HUES6 (cell line): ENCODE results near the gene TMEM88.

Experiments used
- H3K27ac ChIP-seq: 2 replicates; pipeline ENCODE4 v1.7.0; 2013; ENCODE audit warnings: low read depth, mild to moderate bottlenecking, low read length, inconsistent platforms
- H3K27me3 ChIP-seq: 2 replicates; pipeline ENCODE4 v1.6.1; 2013; ENCODE audit warnings: low read length; ENCODE audit not compliant: control insufficient read depth, insufficient read depth
- H3K36me3 ChIP-seq: 2 replicates; pipeline ENCODE4 v1.6.1; 2013; ENCODE audit warnings: low read length; ENCODE audit not compliant: control insufficient read depth, insufficient read depth
- H3K4me1 ChIP-seq: 2 replicates; pipeline ENCODE4 v1.6.1; 2013; ENCODE audit warnings: low read length; ENCODE audit not compliant: control insufficient read depth, insufficient read depth
- H3K4me3 ChIP-seq: 2 replicates; pipeline ENCODE4 v1.5.1; 2013; ENCODE audit warnings: low read depth, low read length
- H3K9ac ChIP-seq: one replicate; pipeline ENCODE4 v1.6.1; 2013; ENCODE audit warnings: mild to moderate bottlenecking, low read length
- H3K9me3 ChIP-seq: 2 replicates; pipeline ENCODE4 v1.6.1; 2013; ENCODE audit warnings: low read depth, low read length; ENCODE audit not compliant: control insufficient read depth, insufficient read depth

TMEM88 gene

DNA sequence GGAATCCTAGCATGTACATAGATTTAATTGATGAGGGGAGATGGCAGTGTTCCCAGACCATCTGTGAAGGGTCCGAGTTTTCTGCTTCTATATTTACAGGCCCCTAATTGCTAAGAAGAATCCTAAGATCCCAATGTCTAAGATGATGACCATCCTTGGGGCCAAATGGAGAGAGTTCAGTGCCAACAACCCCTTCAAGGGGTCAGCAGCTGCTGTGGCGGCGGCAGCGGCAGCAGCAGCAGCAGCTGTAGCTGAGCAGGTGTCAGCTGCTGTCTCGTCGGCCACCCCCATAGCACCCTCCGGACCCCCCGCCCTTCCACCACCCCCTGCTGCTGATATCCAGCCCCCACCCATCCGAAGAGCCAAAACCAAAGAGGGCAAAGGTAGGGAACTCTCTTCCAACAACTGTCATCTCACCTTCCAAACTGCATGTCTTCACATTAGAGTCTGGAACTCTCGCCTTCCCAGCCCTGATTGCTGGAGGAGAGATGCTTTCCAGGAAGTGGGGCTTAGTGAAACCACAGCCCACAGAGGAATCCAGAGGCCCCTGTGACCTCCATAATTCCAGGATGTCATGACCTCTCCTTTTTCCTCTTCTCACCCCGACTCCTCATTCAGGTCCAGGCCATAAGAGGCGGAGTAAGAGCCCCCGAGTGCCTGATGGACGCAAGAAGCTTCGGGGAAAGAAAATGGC lies 38.5 kb downstream of the TMEM88 start:
- Histone ChIP-seq H3K4me3 (no peak overlapping the region), H3K4me1 (peaks cover 12% of the 10 kb centered on the region), H3K27me3 (no peaks in the 10 kb centered on the region), H3K9ac (no peak overlapping the region), H3K36me3 (peaks cover 36% of the 10 kb centered on the region), H3K27ac (no peak overlapping the region), H3K9me3 (no peaks in the 10 kb centered on the region)

DNA sequence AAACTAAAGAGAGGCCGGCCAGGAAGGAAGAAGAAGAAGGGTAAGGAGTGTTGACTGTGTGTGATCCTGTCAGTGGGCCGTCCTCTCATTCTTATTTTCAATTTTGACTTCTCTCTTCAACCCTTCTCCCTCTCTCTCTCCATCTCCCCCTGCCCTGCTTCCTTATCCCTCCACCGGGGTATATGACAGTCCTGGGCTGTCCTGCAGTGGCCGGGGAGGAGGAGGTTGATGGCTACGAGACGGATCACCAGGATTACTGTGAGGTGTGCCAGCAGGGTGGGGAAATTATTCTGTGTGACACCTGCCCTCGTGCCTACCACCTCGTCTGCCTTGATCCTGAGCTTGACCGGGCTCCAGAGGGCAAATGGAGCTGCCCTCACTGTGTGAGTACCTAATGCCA lies 39.4 kb downstream of the TMEM88 start:
- H3K27ac ChIP-seq, result no peak overlapping the region
- H3K27me3 ChIP-seq, result no peaks in the 10 kb centered on the region
- H3K4me3 ChIP-seq, result no peak overlapping the region
- H3K36me3 ChIP-seq, result peaks cover 44% of the 10 kb centered on the region
- peaks cover 3% of the 10 kb centered on the region; the same call in 1 of the 2 replicates for H3K4me1 ChIP-seq
- no peaks in the 10 kb centered on the region for H3K9me3 ChIP-seq
- H3K9ac ChIP-seq, result no peak overlapping the region

GRCh38 chr17:7894866-7895265 lies 40.0 kb downstream of the TMEM88 start:
- H3K36me3 ChIP-seq, result peaks cover 50% of the 10 kb centered on the region
- H3K9ac ChIP-seq, result no peak overlapping the region
- H3K4me1 ChIP-seq, result no peaks in the 10 kb centered on the region
- H3K27me3 ChIP-seq, result no peaks in the 10 kb centered on the region
- no peaks in the 10 kb centered on the region for H3K9me3 ChIP-seq
- H3K27ac ChIP-seq, result no peak overlapping the region
- no peak overlapping the region for H3K4me3 ChIP-seq

DNA sequence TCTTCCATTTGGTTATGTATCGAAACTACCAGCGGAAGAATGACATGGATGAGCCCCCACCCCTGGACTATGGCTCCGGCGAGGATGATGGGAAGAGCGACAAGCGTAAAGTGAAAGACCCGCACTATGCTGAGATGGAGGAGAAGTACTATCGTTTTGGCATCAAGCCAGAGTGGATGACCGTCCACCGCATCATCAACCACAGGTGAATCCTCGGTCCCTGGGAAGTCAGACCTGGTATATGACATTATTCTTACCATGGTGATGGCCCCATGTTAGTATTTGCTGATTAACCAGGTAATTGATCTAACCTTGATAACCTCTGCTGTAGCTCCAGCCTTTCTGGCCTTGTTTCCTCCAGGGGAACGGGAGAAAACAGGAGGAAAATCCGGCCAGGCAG lies 42.2 kb downstream of the TMEM88 start:
- Histone ChIP-seq H3K27ac (no peak overlapping the region), H3K9ac (no peak overlapping the region), H3K4me3 (no peak overlapping the region), H3K36me3 (peaks cover 62% of the 10 kb centered on the region), H3K4me1 (no peaks in the 10 kb centered on the region), H3K9me3 (no peaks in the 10 kb centered on the region), H3K27me3 (no peaks in the 10 kb centered on the region)

- Histone ChIP-seq H3K36me3 (peaks cover 66% of the 10 kb centered on the region), H3K27me3 (no peaks in the 10 kb centered on the region), H3K4me3 (no peak overlapping the region), H3K4me1 (peaks cover under 1% of the 10 kb centered on the region; the same call in 1 of the 2 replicates), H3K27ac (no peak overlapping the region), H3K9ac (no peak overlapping the region), H3K9me3 (no peaks in the 10 kb centered on the region)
Measured at GRCh38 chr17:7897773-7898172, 42.9 kb downstream of the TMEM88 start.

DNA sequence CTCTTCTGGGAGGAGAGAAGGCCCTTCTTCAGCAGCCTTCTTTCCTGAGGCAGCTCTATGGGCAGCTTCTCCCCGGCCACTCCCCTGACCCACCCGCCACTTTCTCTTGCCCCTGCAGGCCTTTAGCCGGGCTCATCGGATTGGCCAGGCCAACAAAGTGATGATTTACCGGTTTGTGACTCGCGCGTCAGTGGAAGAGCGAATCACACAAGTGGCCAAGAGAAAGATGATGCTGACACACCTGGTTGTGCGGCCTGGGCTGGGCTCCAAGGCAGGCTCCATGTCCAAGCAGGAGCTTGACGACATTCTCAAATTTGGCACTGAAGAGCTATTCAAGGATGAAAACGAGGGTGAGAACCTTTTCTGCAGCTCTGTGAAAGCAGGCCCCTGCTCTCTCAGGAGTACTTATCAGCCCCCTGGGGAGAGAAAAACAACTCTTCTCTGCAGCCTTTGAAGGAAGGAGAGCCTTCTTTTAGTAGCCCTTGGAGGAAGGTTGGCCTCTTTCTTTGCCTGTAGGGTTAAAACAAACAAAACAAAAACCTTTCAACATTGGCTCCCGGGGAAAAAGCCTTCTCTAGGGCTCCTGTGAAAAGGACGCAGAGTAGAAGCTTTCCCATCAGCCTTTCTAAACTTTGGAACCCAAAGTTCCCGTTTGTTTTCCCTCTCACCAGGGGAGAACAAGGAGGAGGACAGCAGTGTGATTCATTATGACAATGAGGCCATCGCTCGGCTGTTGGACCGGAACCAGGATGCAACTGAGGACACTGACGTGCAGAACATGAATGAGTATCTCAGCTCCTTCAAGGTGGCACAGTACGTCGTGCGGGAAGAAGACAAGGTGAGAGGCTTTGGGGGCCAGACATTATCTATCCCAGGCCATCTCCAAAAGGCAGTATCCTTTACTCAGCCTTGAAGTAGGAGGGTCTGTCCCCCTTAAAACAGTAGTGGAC lies 48.6 kb downstream of the TMEM88 start:
- H3K9ac ChIP-seq, result no peak overlapping the region
- H3K4me3 ChIP-seq, result no peak overlapping the region
- H3K9me3 ChIP-seq, result no peaks in the 10 kb centered on the region
- no peaks in the 10 kb centered on the region for H3K27me3 ChIP-seq
- peaks cover 14% of the 10 kb centered on the region; the same call in 1 of the 2 replicates for H3K4me1 ChIP-seq
- H3K27ac ChIP-seq, result no peak overlapping the region
- peaks cover 66% of the 10 kb centered on the region for H3K36me3 ChIP-seq
